NCI-H2171 treated with DMSO at 0.1 percent for 48 hours (cell line): ENCODE results near the gene FKBP5.
"Not testable (repeated sequence)": the region's sequence is repeated elsewhere in the genome, so short reads cannot be mapped to it uniquely, and the experiment has no call there.

Source experiments
- DNase-seq: peaks from one replicate; lab custom pipeline; 2025; lab: John Stamatoyannopoulos, UW

Gene FKBP5

GRCh38 chr6:35539223-35539622, 149.5 kb downstream of the FKBP5 start:
- DNase-seq: no peak

GRCh38 chr6:35535847-35536246, 152.9 kb downstream of the FKBP5 start:
- not testable (repeated sequence) for DNase-seq

GRCh38 chr6:35534407-35535170, 154.1 kb downstream of the FKBP5 start:
- peak; percentile 99 for DNase-seq

- no peak for DNase-seq
These were observed 154.7 kb downstream of the FKBP5 start for GRCh38 chr6:35533981-35534380.

- no peak for DNase-seq
These were observed 156.6 kb downstream of the FKBP5 start for GRCh38 chr6:35532126-35532525.

- no peak for DNase-seq
These were observed 164.2 kb downstream of the FKBP5 start for GRCh38 chr6:35524380-35525020.
